T-helper 2 cell treated with Interferon-gamma antibody and Interleukin-4, amounts not matched to agents 5 μg/mL and 100 μg/mL, for 36 hours (primary cell): Measurements from ENCODE around the gene LRIT1.
"Not testable (repeated sequence)": the region's sequence is repeated elsewhere in the genome, so short reads cannot be mapped to it uniquely, and the experiment has no call there.

ENCODE experiments used
- DNase-seq: peaks from one replicate; pipeline ENCODE4 v3.0.0; 2021; ENCODE audit warnings: low spot score
- H3K27ac Mint-ChIP-seq: one replicate; pipeline ENCODE4 v1.8.0; 2021; ENCODE audit warnings: mild to moderate bottlenecking, mixed read lengths
- H3K27me3 Mint-ChIP-seq: one replicate; pipeline ENCODE4 v1.8.0; 2021; ENCODE audit warnings: low read depth, mixed read lengths
- H3K36me3 Mint-ChIP-seq: one replicate; pipeline ENCODE4 v1.8.0; 2021; ENCODE audit warnings: low read depth, mixed read lengths
- H3K4me1 Mint-ChIP-seq: one replicate; pipeline ENCODE4 v1.8.0; 2021; ENCODE audit warnings: low read depth, mixed read lengths
- H3K4me3 Mint-ChIP-seq: one replicate; pipeline ENCODE4 v1.8.0; 2022; ENCODE audit warnings: mild to moderate bottlenecking, moderate library complexity, mixed read lengths
- H3K9me3 Mint-ChIP-seq: one replicate; pipeline ENCODE4 v1.8.0; 2021; ENCODE audit warnings: mixed read lengths

Gene LRIT1, protein sequence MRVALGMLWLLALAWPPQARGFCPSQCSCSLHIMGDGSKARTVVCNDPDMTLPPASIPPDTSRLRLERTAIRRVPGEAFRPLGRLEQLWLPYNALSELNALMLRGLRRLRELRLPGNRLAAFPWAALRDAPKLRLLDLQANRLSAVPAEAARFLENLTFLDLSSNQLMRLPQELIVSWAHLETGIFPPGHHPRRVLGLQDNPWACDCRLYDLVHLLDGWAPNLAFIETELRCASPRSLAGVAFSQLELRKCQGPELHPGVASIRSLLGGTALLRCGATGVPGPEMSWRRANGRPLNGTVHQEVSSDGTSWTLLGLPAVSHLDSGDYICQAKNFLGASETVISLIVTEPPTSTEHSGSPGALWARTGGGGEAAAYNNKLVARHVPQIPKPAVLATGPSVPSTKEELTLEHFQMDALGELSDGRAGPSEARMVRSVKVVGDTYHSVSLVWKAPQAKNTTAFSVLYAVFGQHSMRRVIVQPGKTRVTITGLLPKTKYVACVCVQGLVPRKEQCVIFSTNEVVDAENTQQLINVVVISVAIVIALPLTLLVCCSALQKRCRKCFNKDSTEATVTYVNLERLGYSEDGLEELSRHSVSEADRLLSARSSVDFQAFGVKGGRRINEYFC

GRCh38 chr10:84241185-84241790, at the start of gene LRIT1:
TSS of gene LRIT1 (minus strand) at chr10:84241546. CDS start at chr10:84241439, 107 bp downstream.
- peaks cover 4% of the 10 kb centered on the region for H3K27me3 Mint-ChIP-seq
- no peak for DNase-seq
- H3K9me3 Mint-ChIP-seq = no peaks in the 10 kb centered on the region
- H3K4me3 Mint-ChIP-seq = no peak within 1 kb of the TSS
- no peaks in the 10 kb centered on the region for H3K4me1 Mint-ChIP-seq
- H3K36me3 Mint-ChIP-seq = no peaks in the 10 kb centered on the region
- no peak within 1 kb of the TSS for H3K27ac Mint-ChIP-seq

GRCh38 chr10:84290235-84290634, 48.9 kb upstream of the LRIT1 start:
- Mint-ChIP-seq H3K9me3 (no peaks in the 10 kb centered on the region), H3K4me3 (no peak overlapping the region), H3K27me3 (peaks cover 37% of the 10 kb centered on the region), H3K27ac (no peak overlapping the region), H3K36me3 (no peaks in the 10 kb centered on the region), H3K4me1 (peaks cover 21% of the 10 kb centered on the region)
- DNase-seq = no peak

- Mint-ChIP-seq H3K9me3 (no peaks in the 10 kb centered on the region), H3K4me3 (no peak overlapping the region), H3K4me1 (peaks cover 16% of the 10 kb centered on the region), H3K27me3 (peaks cover 37% of the 10 kb centered on the region), H3K27ac (no peak overlapping the region), H3K36me3 (no peaks in the 10 kb centered on the region)
- DNase-seq = no peak
Observed at GRCh38 chr10:84289521-84290200, 48.3 kb upstream of the LRIT1 start.

DNA sequence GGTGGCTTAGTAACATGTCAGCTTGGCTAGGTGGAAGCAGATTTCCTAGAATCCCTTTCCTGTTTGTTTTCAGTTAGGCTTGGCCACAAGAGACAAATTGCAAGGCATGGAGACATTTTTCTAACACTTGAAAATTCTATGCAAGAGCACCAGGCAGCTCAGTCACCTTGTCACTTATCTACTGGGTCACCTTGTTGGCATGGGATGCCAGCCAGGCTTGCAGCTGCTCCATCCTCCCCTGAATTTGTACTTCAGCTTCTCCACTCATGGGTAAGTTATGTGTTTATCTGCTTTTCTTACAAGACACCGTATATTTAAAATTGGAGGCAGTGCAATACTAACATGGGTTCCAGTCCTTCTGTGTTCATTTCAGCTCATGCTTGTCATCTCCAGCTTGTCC, 46.8 kb upstream of the LRIT1 start:
- H3K27me3 Mint-ChIP-seq = peaks cover 35% of the 10 kb centered on the region
- no peaks in the 10 kb centered on the region for H3K9me3 Mint-ChIP-seq
- peaks cover 1% of the 10 kb centered on the region for H3K4me1 Mint-ChIP-seq
- no peak overlapping the region for H3K4me3 Mint-ChIP-seq
- no peak overlapping the region for H3K27ac Mint-ChIP-seq
- no peak for DNase-seq
- no peaks in the 10 kb centered on the region for H3K36me3 Mint-ChIP-seq

DNA sequence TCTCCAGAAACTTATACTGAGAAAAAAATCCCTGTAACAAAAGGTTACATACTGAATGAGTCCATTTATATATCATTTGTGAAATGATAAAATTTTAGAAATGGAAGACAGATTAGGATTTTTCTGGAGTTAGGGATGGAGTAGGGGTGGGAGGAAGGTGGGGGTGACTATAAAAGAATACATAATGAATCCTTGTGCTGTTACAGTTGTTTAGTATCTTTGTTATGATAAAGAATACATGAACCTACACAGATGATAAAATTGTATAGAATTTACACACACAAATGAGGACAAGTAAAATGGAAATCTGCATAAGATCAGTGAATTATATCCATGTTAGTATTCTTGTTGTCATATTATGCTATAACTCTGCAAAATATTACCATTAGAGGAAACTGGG, 45.3 kb upstream of the LRIT1 start:
- Mint-ChIP-seq H3K4me1 (peaks cover 1% of the 10 kb centered on the region), H3K27ac (no peak overlapping the region), H3K36me3 (no peaks in the 10 kb centered on the region), H3K4me3 (no peak overlapping the region), H3K9me3 (no peaks in the 10 kb centered on the region), H3K27me3 (peaks cover 35% of the 10 kb centered on the region)
- DNase-seq = no peak

- H3K4me3 Mint-ChIP-seq, H3K9me3 Mint-ChIP-seq, DNase-seq, H3K36me3 Mint-ChIP-seq, H3K27ac Mint-ChIP-seq, H3K4me1 Mint-ChIP-seq: not testable (repeated sequence)
- peaks cover 39% of the 10 kb centered on the region for H3K27me3 Mint-ChIP-seq
Observed at GRCh38 chr10:84279876-84280475, 38.6 kb upstream of the LRIT1 start.

DNA sequence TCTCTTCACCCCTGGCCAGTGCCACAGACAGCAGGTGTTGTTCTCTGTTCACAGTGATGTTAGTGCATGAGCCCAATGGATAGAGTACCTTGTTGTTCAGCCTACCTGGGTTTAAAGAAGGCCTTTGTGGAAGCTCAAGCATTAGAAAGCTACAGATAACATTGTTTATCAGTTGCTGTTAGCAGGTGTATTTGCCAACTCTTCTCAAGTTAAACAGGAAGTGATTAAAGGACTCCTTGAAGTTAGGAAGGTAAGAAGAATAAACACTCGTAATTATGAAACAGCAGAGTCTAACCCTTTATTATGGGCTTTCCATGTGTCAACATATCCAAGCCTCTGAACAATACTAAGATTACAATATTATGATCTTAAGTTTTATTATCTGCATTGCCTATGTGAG, 29.4 kb upstream of the LRIT1 start:
- Mint-ChIP-seq H3K27ac (no peak overlapping the region), H3K4me1 (peaks cover 14% of the 10 kb centered on the region), H3K4me3 (no peak overlapping the region), H3K36me3 (no peaks in the 10 kb centered on the region), H3K27me3 (peaks cover 26% of the 10 kb centered on the region), H3K9me3 (no peaks in the 10 kb centered on the region)
- no peak for DNase-seq

- peaks cover 26% of the 10 kb centered on the region for H3K27me3 Mint-ChIP-seq
Observed at GRCh38 chr10:84269773-84270172, 28.4 kb upstream of the LRIT1 start.

DNA sequence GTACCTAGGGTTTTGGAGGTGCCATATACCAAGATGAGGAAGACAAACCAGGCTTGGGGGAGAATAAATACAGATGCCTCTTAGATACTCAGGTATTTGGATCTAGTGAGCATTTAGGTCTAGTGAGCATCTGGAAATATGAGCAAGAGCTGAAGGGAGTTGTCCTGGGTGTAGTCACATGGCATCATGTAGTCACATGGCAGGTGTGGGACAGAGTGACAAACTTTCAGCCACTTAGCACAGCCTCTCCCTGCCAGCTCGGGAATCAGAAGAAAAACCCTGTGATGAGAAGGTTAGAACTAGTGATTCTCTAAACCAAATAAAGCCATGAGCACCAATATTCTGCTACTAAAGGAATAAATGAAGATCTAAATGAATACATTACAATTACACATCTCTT, 27.8 kb upstream of the LRIT1 start:
- Mint-ChIP-seq H3K27me3 (peaks cover 30% of the 10 kb centered on the region), H3K36me3 (no peaks in the 10 kb centered on the region), H3K4me3 (no peak overlapping the region), H3K27ac (no peak overlapping the region), H3K4me1 (peaks cover 17% of the 10 kb centered on the region), H3K9me3 (no peaks in the 10 kb centered on the region)
- DNase-seq = no peak

More at GRCh38 chr10:84269773-84270172, 28.4 kb upstream of the LRIT1 start:
- no peak overlapping the region for H3K4me3 Mint-ChIP-seq
- DNase-seq = no peak
- H3K9me3 Mint-ChIP-seq = no peaks in the 10 kb centered on the region
- peaks cover 14% of the 10 kb centered on the region for H3K4me1 Mint-ChIP-seq
- no peaks in the 10 kb centered on the region for H3K36me3 Mint-ChIP-seq
- H3K27ac Mint-ChIP-seq = no peak overlapping the region

DNA sequence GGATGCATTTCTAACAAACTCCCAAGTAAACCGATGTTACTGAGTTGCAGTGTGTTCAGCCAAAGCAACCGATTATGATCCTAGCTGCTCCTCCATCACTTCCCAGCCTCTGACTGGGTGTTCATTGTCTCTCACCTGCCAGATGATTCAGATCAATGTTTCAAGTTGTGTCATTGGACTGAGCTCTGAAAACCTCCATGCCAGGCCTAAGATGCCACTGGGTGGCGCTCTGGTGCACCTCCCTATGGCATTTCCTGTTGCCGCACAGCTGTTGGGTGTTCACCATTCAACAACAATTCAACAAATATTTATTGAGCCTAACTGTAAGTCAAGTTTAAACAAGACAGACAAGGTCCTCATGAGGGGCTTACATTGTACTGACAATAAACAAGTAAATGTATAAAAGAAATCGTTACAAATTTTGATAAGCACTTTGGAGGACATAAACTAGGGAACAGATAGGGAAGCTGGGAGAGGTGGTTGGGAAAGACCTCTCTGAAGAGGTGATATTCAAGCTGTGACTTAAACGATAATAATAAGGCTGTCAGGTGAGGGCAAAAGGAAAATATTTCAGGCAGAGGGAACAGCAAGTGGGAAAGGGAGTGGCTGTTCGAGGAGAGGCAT, 26.3 kb upstream of the LRIT1 start:
- Mint-ChIP-seq H3K36me3 (no peaks in the 10 kb centered on the region), H3K4me1 (peaks cover 17% of the 10 kb centered on the region), H3K4me3 (no peak overlapping the region), H3K27ac (peak overlapping the region; percentile 23), H3K9me3 (no peaks in the 10 kb centered on the region), H3K27me3 (peaks cover 36% of the 10 kb centered on the region)
- peak; percentile 66 for DNase-seq

DNA sequence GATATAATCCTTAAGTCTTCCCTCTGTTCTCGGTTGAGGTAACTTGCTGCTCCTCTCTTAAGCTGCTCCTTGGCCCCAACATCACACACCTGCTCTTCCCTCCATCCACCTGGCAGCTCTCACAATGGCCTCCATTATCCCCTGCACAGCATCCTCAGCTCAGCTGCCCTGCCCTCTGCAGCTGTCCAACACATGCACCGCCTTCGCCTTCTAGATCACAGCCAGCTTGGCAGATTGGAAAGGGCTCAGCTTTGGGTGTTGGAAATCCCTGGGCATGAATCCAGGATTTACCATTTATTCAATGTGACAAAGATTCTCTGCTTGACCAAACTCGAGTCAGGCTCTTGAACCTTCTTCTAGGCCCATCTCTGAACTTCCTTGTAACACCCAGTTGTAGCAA, 24.1 kb upstream of the LRIT1 start:
- Mint-ChIP-seq H3K27me3 (peaks cover 35% of the 10 kb centered on the region), H3K27ac (no peak overlapping the region), H3K4me3 (no peak overlapping the region), H3K36me3 (no peaks in the 10 kb centered on the region), H3K4me1 (peaks cover 13% of the 10 kb centered on the region), H3K9me3 (no peaks in the 10 kb centered on the region)
- no peak for DNase-seq

GRCh38 chr10:84264611-84265141, 23.3 kb upstream of the LRIT1 start:
- H3K36me3 Mint-ChIP-seq = no peaks in the 10 kb centered on the region
- H3K4me3 Mint-ChIP-seq = no peak overlapping the region
- no peaks in the 10 kb centered on the region for H3K9me3 Mint-ChIP-seq
- H3K27me3 Mint-ChIP-seq = peaks cover 34% of the 10 kb centered on the region
- H3K4me1 Mint-ChIP-seq = peaks cover 13% of the 10 kb centered on the region
- no peak overlapping the region for H3K27ac Mint-ChIP-seq
- DNase-seq = peak; percentile 50

DNA sequence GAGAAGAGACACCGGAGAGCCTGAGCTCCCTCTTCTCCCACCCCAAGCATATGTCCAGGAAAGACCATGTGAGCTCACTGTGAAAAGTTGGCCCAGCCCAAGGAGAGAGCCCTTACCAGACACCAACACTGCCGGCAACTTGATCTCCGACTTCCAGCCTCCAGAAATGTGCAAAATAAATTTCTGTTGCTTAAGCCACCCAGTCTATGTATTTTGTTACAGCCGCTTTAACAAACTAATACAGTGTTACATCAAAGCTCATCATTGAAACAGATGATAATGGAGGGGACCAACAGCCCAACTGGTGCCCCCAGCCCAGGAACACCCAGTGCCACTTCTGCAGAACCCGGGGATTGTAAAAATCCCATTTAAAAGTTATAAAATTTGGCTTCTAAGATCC, 22.4 kb upstream of the LRIT1 start:
- no peaks in the 10 kb centered on the region for H3K36me3 Mint-ChIP-seq
- H3K27ac Mint-ChIP-seq = no peak overlapping the region
- H3K9me3 Mint-ChIP-seq = no peaks in the 10 kb centered on the region
- peaks cover 25% of the 10 kb centered on the region for H3K27me3 Mint-ChIP-seq
- no peak for DNase-seq
- H3K4me3 Mint-ChIP-seq = no peak overlapping the region
- peaks cover 13% of the 10 kb centered on the region for H3K4me1 Mint-ChIP-seq
